Upper lobe of left lung (tissue), 4 donors: ENCODE results near the gene OXA1L.
"Not testable (repeated sequence)": the region's sequence is repeated elsewhere in the genome, so short reads cannot be mapped to it uniquely, and the experiment has no call there.

Experiments used
- CTCF ChIP-seq, 6 experiments: fragments of 450-650 bp in 4 of 6; fragments of 200-600 bp in 2 of 6; sonication (generic) in 2 of 6; IDR thresholded peaks; one replicate each; pipeline ENCODE4 v1.5.1; 2016 to 2019; ENCODE audit warnings: antibody characterized with exemption in 6 of 6
- EP300 ChIP-seq, 4 donors: sonication (generic); formaldehyde crosslinking; IDR thresholded peaks; one replicate each; pipeline ENCODE4 v1.5.1; 2017; ENCODE audit warnings: antibody characterized with exemption in 4 of 4, control low read depth in 2 of 4

- TF ChIP-seq CTCF, EP300 (IDR thresholded peaks at IDR 0.05): not testable (repeated sequence)
These were observed 30.1 kb upstream of the OXA1L start for GRCh38 chr14:22736384-22736783.
